Right lobe of liver (tissue), 6 donors: Measurements from ENCODE around the gene TUBA1A. TPM values are rescaled to one million over a fixed set of nuclear protein-coding genes. Genes with fewer than 3 reads are reported as not detected.

ENCODE experiments used
- ATAC-seq, 4 donors: fragments of 200-7000 bp; cut with Tn5 transposase; one replicate each; pipeline ENCODE4 v1.9.1; 2020; ENCODE audit warnings: mild to moderate bottlenecking in 4 of 4, moderate library complexity in 4 of 4
- DNase-seq, 3 donors: peaks; one replicate each; pipeline ENCODE4 v3.0.0-alpha.2; 2020
- H3K27ac ChIP-seq, 3 donors: fragments of 200-600 bp; one replicate each; pipeline ENCODE4 v1.8.0; 2022
- H3K27me3 ChIP-seq, 2 donors: fragments of 200-600 bp; one replicate each; pipeline ENCODE4 v1.8.0; 2022
- H3K36me3 ChIP-seq, 4 donors: fragments of 200-600 bp; sonication (generic) in 1 of 4; one replicate each; pipeline versions ENCODE4 v1.5.1 to v1.8.0; 2017 to 2022; ENCODE audit warnings: control low read depth in 1 of 4
- H3K4me1 ChIP-seq, 4 donors: fragments of 200-600 bp; sonication (generic) in 1 of 4; one replicate each; pipeline versions ENCODE4 v1.5.1 to v1.8.0; 2017 to 2022; ENCODE audit warnings: control low read depth in 1 of 4
- H3K4me3 ChIP-seq, 3 donors: fragments of 200-600 bp; one replicate each; pipeline ENCODE4 v1.8.0; 2022
- H3K9me3 ChIP-seq, 4 donors: fragments of 200-600 bp; sonication (generic) in 1 of 4; one replicate each; pipeline versions ENCODE4 v1.5.1 to v1.8.0; 2017 to 2022; ENCODE audit warnings: control low read depth in 1 of 4
- POLR2A ChIP-seq: fragments of 450-650 bp; IDR thresholded peaks from one replicate; pipeline ENCODE4 v1.6.1; 2017; ENCODE audit warnings: antibody characterized with exemption, mild to moderate bottlenecking
- WGBS: methylation state at CpG from one replicate; pipeline ENCODE4 v1.1.6; 2018; ENCODE audit warnings: low coverage, low lambda C conversion rate; ENCODE audit not compliant: insufficient coverage; ENCODE audit errors: missing lambda C conversion rate; 5-methylcytosine and 5-hydroxymethylcytosine counted together
- intact Hi-C, 2 donors: fragments of 100-400 bp; cut with DNase I; formaldehyde crosslinking; loops; one replicate each; pipeline versions ENCODE4 v1.11.2 to v1.14.1; 2022
- long read RNA-seq: library from polyadenylated mRNA; unstranded; transcript quantifications from one replicate; pipeline ENCODE4 v2.0.0, GENCODE V29; 2019
- total RNA-seq, 6 experiments: library from RNA; depleted of rRNA in 2 of 6; stranded (reverse); fragments of >200 nt in 2 of 6; fragmentation: NEBNext Ultra II Directional in 3 of 6; extraction: Animal tissue kit (Norgen Biotek cat#: 25700) in 3 of 6; gene quantifications; one replicate each; pipeline versions ENCODE4 v1.1.0 to v1.2.4, GENCODE V29; 2016 to 2023
- TF ChIP-seq, protein P1 (sequence below), 4 donors: fragments of 200-600 bp in 3 of 4; fragments of 450-650 bp in 1 of 4; IDR thresholded peaks; one replicate each; pipeline versions ENCODE4 v1.5.1 to v1.8.0; 2016 to 2022; ENCODE audit warnings: antibody characterized with exemption in 4 of 4, mild to moderate bottlenecking in 2 of 4
- donor health status: DM: no; HTN: yes; CAD: no.
- donor health status: DM: no; HTN: no; CAD: no.
- donor health status: DM: no; HTN: no; CAD: no.
- donor health status: DM: no; HTN: yes; CAD: no.
- donor health status: DM: no; HTN: yes; CAD: no.

Gene TUBA1A
- total RNA-seq = 10 to 100 TPM in 2 of 6 experiments, 1 to 10 TPM in 4; 3.8 to 18.9 (median 5.8) TPM
- long read RNA-seq, transcript TUBA1A-202 (4 exons, 1,915 nt) = major isoform, 6 of 6 reads
- long read RNA-seq, partial matches to known transcripts = 0 of 6 reads
- long read RNA-seq, other reads (novel, unspliced or antisense) = 0 of 6 reads

DNA sequence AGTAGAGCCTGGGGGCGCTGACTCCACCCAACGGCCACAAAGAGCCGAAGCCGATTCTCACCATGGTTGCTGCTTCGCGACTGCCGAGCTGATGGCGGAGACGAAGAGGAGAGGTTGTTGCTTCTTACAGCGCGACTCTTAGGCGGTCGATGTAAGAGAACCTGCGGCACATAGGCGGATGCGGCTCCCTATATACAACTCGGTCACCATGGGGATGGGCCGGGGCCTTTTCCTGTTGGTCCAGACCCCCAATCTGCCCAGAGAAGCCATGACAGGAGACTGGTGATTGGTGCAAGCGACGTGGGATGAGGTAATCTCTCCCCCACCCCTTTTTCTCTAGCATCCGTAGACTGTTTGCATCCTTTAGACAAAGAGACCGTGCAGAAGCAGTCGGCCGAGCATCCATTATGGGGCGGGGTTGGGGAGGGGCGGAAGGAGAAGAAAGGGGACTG, at the start of gene TUBA1A:
Gene TUBA1A, minus strand, starts transcription at position 165 of the 452 bp plus-strand sequence. Its CDS starts 101 bp downstream, at position 64.
- no peaks in the 10 kb centered on the region for H3K36me3 ChIP-seq
- peak within 1 kb of the TSS; percentile 53 to 60 (median 55) for H3K4me3 ChIP-seq
- H3K27ac ChIP-seq = peak within 1 kb of the TSS; percentile 74 to 97 (median 88)
- DNase-seq = peak; percentile 76 to 87 (median 81)
- no peaks in the 10 kb centered on the region for H3K9me3 ChIP-seq
- TF ChIP-seq, protein P1, sequence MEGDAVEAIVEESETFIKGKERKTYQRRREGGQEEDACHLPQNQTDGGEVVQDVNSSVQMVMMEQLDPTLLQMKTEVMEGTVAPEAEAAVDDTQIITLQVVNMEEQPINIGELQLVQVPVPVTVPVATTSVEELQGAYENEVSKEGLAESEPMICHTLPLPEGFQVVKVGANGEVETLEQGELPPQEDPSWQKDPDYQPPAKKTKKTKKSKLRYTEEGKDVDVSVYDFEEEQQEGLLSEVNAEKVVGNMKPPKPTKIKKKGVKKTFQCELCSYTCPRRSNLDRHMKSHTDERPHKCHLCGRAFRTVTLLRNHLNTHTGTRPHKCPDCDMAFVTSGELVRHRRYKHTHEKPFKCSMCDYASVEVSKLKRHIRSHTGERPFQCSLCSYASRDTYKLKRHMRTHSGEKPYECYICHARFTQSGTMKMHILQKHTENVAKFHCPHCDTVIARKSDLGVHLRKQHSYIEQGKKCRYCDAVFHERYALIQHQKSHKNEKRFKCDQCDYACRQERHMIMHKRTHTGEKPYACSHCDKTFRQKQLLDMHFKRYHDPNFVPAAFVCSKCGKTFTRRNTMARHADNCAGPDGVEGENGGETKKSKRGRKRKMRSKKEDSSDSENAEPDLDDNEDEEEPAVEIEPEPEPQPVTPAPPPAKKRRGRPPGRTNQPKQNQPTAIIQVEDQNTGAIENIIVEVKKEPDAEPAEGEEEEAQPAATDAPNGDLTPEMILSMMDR (IDR thresholded peaks at IDR 0.05) = no peak
- peak; percentile 70 for TF ChIP-seq POLR2A
- peak; percentile 85 to 87 (median 86) for ATAC-seq
- intact Hi-C loops = no loop called here
- WGBS = 2% methylated on average over 21 of the region's 26 CpGs
- peaks cover 0 to 8% (median 0%) of the 10 kb centered on the region in 4 donors for H3K4me1 ChIP-seq
- H3K27me3 ChIP-seq = no peaks in the 10 kb centered on the region

DNA sequence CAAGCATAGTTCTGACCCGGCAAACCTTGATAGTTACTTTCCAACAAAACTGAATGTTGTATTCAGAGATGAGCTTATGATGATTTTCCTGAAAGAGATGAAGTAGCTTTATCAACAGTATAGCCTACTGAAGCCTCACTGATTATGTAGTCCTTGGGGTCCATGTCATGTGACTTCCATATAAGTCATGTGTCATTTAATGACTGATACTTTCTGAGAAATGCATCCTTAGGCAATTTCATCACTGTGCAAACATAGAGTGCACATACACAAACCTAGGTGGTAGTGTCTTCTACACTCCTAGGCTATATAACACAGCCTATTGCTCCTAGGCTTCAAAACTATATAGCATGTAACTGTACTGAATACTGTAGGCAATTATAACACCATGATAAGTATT, 47.5 kb upstream of the TUBA1A start:
- no peaks in the 10 kb centered on the region for H3K9me3 ChIP-seq
- no peak for TF ChIP-seq POLR2A
- TF ChIP-seq, protein P1 (IDR thresholded peaks at IDR 0.05) = no peak

DNA sequence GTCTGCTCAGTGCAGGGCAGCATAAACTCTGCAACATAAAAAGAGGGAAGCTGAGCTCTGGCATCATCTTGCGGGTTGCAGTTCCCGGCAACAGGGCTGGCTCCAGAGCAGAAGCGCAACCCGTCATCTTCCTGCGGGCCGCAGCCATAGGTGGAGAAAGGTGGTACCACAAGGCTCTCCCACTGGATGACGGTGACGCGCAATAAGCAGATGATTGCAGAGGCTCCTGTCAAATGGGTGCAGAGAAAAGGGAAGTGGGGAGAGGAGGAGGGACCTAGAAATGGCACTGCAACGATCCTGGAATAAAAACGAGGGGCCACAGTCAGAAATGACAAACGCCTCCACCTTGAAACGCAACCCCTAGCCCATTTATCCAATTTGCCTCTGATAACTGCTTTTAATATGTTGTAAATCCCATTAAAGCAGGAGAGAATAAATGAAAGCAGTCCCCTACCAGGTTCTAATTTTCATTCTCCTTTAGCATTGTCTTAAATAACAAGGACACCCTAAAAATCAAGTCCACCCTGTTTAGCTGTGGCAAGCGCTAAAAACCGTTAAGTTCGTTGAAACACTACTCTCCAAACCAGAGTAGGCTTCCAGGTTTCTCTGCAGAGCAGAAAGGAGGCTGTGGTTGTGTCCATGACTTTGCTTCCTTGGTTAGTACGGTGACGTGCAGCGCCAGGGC, 45.1 kb upstream of the TUBA1A start:
- peak overlapping the region in 2 of 3 donors; percentile 29 to 60 for H3K4me3 ChIP-seq
- TF ChIP-seq POLR2A = peak; percentile 32
- TF ChIP-seq, protein P1 (IDR thresholded peaks at IDR 0.05) = no peak
- no peaks in the 10 kb centered on the region for H3K4me1 ChIP-seq
- H3K27me3 ChIP-seq = no peaks in the 10 kb centered on the region
- intact Hi-C loops = no loop called here
- H3K36me3 ChIP-seq = no peaks in the 10 kb centered on the region
- DNase-seq (peak; percentile 65 to 83 (median 70)), ATAC-seq (peak; percentile 22 to 50 (median 33))
- WGBS = 46% methylated on average over 11 of the region's 19 CpGs
- peak overlapping the region; percentile 89 to 95 (median 92) for H3K27ac ChIP-seq
- no peaks in the 10 kb centered on the region for H3K9me3 ChIP-seq

More for the DNA sequence above, 47.5 kb upstream of the TUBA1A start:
- H3K27ac ChIP-seq = no peak overlapping the region
- no peaks in the 10 kb centered on the region for H3K4me1 ChIP-seq
- no CpG with 5 or more reads among the region's 1 CpG for WGBS
- H3K27me3 ChIP-seq = no peaks in the 10 kb centered on the region
- DNase-seq = no peak
- no peaks in the 10 kb centered on the region for H3K36me3 ChIP-seq
- no peak overlapping the region for H3K4me3 ChIP-seq
- intact Hi-C loops = no loop called here
- ATAC-seq = no peak

DNA sequence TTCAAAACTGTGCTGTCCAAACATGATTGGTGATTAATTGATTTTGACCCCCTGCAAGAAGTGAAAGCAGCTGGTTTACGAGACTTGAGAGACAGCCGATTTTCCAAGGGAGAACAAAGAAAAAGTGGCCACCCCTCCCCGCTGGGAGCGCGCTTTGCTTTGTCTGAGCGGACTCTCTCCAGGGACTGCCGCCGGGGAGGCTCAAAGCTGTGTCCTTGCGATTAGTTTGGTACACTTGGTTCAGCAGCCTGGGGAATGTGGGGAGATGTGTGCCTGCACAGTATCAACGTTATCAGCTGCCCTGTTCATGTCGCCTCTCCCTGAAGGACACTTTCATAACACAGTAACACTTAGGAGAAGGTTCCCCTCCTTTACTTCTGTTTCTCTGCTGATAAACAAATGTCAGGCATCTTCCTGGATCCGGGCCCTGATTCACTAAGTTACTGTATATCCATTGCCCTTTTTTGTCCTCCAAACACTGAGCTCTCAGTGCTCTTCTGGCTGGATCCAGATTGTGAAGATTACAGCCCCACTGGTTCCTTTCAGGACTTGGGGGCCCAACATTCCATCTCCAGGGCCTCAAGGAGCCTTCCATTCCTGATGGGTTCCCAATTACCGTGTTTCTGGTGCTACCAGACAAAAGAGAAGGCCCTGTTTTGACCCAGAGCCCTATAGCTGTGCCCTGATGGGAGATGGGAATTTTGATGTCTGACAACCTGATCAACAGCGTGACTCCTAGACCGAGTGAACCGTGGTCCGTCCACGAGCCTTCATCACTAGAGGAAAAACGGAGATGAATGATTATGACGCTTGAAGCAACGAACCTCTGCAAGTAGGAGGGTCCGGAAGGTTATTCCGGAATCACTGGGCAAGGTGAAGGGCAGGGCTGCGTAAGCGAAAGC, 44.3 kb upstream of the TUBA1A start:
- H3K27me3 ChIP-seq = no peaks in the 10 kb centered on the region
- WGBS = 61% methylated on average over 23 of the region's 25 CpGs
- peak overlapping the region; percentile 44 to 92 (median 89) for H3K27ac ChIP-seq
- intact Hi-C loops = no loop called here
- DNase-seq (peak; percentile 51 to 66 (median 56)), ATAC-seq (peak; percentile 5 to 40 (median 11))
- no peaks in the 10 kb centered on the region for H3K4me1 ChIP-seq
- no peak overlapping the region for H3K4me3 ChIP-seq
- no peaks in the 10 kb centered on the region for H3K9me3 ChIP-seq
- no peak for TF ChIP-seq POLR2A
- TF ChIP-seq, protein P1 (IDR thresholded peaks at IDR 0.05) = no peak
- no peaks in the 10 kb centered on the region for H3K36me3 ChIP-seq
